HG03565 (cell line): Measurements from ENCODE around the gene PLEKHO1.
"Not testable (repeated sequence)": the region's sequence is repeated elsewhere in the genome, so short reads cannot be mapped to it uniquely, and the experiment has no call there.

Experiments
- ATAC-seq: cut with Tn5 transposase; IDR thresholded peaks from one replicate; pipeline ENCODE4 v1.9.1; 2021; ENCODE audit warnings: mild to moderate bottlenecking, moderate library complexity; ENCODE audit not compliant: unreplicated experiment

PLEKHO1 gene

GRCh38 chr1:150149271-150150132 is at the start of gene PLEKHO1:
TSS of gene PLEKHO1 (plus strand) at chr1:150149916. CDS start at chr1:150150258, 342 bp downstream.
- ATAC-seq, result no peak

- ATAC-seq, result no peak
Observed at GRCh38 chr1:150102986-150103385, 46.7 kb upstream of the PLEKHO1 start.

DNA sequence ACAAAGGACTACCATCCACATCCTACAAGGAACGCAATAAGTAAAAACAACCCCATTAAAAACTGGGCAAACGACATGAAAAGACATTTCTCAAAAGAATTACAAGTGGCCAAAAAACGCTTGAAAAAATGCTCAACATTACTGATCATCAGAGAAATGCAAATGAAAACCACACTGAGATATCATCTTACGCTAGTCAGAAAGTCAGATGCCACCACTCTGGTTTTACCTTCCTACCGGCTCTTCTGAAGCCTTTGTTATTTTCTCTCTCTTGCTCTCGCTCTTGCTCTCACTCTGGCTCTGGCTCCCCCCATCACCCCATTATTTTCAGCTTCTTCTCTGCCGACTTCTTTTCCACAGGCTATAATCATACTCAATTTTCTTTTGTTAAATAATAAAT is 43.4 kb upstream of the PLEKHO1 start:
- no peak for ATAC-seq

- no peak for ATAC-seq
Observed at GRCh38 chr1:150109586-150109985, 40.1 kb upstream of the PLEKHO1 start.

GRCh38 chr1:150110116-150110515 is 39.6 kb upstream of the PLEKHO1 start:
- no peak for ATAC-seq

DNA sequence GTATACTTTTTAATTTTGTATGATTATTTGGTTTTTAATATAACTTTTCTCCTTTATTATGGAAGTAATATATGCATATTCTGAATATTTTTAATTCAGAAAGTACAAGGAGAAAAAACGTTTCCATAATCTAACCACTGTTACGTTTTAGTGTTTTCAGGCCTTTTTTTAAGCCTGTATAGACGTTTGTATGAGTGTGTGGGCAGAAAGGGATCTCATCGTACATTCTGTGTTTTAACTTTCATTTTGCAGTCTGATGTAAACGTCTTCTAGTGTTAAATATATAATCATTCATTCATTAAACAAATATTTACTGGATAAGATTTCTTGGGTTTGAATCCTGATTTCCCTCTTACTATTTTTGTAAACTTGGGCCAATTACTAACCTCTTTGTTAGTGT is 38.0 kb upstream of the PLEKHO1 start:
- no peak for ATAC-seq

GRCh38 chr1:150115121-150115520 is 34.6 kb upstream of the PLEKHO1 start:
- no peak for ATAC-seq

DNA sequence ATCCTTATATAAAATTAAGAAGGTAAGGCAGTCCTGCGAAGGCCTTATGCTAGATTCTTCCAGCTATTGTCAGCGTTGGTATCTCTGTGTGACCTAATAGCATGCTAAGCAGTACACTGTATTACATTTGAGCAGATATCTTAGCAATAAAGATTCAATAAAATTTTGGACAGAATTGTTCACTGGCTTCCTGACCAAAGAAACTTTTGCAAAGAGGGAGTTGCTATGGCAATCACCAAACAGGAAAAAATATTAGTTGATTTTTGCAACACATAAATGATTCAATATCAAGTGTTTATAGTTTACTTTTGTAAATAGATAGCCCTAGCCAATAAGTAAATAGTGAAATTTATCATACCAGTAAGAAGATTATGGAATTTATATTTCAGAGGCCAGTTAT is 31.0 kb upstream of the PLEKHO1 start:
- ATAC-seq, result no peak

- no peak for ATAC-seq
Observed at GRCh38 chr1:150121236-150121862, 28.4 kb upstream of the PLEKHO1 start.

DNA sequence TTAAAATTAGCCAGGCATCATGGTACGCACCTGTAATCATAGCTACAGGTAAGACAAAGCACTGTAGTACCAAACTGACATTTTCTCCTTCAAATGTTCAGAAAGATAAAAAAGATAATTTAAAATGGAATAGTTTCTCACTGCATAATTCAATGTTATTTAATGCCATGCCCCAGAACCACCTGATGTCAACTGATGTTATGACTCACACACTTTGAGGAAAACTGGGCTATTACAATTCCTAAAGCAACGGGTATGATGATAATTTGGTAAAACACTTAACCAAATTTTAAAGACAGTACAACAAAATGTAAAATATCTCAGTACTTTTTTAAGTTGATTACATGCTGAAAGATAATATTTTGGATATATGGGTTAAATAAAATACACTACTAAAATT is 22.9 kb upstream of the PLEKHO1 start:
- no peak for ATAC-seq

DNA sequence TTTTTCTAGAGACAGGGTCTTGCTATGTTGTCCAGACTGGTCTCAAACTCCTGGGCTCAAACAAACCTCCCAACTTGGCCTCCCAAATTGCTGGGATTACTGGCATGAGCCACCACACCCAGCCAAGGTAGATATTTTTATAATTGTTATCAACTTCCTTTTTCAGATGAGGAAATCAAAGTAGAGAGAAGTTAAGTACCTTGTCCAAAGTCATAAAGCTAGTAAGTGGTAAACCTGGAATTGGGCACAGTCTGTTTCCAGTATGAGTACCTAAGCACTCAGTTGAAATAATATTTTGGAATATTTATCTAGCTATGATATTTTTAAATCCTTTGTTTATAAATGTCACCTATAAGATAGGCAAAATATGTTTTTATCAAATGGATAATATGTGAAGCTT is 22.3 kb upstream of the PLEKHO1 start:
- no peak for ATAC-seq

DNA sequence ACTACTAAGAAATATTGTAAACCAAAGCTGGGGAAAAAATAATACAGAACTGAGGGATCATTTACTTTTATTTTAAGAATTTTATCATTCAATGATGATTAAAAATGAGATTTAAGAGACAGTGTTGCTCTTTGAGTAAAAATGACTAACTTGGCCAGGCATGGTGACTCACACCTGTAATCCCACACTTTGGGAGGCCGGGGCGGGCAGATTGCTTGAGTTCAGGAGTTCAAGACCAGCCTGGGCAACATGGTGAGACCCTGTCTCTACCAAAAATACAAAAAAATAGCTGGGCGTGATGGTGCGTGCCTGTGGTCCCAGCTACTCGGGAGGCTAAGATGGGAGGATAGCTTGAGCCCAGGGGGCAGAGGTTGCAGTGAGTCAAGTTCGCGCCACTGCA is 21.8 kb upstream of the PLEKHO1 start:
- ATAC-seq, result no peak

GRCh38 chr1:150132372-150132771 is 17.3 kb upstream of the PLEKHO1 start:
- no peak for ATAC-seq

DNA sequence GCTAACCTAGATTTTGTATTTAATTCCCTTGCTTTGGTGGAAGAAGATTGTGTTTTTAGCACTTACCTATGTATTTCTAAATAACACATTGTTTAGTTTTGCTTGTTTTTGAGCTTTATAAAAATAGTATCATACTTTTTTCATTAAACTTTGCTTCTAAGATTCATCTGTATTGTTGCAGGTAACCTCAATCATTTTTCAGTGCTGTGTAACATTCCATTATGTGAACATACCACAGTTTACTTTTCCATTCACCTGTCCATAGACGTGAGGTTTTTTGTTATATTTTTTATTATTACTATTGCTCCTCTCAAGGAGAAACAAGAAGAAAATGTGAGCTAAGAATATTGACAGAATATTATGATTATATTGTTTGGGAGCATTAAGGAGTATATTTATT is 15.2 kb upstream of the PLEKHO1 start:
- no peak for ATAC-seq

DNA sequence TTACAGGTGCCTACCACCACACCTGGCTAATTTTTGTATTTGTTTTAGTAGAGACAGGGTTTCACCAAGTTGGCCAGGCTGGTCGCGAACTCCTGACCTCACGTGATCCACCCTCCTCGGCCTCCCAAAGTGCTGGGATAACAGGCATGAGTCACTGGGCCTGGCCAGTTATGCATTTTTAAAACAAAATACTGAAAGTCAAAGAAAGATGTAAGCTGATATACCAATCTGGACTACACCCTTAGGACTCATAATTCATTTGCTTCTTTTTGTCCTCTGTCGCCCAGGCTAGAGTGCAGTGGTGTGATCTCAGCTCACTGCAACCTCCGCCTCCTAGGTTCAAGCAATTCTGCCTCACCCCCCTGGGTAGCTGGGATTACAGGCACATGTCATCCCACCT is 14.3 kb upstream of the PLEKHO1 start:
- ATAC-seq, result not testable (repeated sequence)

GRCh38 chr1:150138044-150138443 is 11.7 kb upstream of the PLEKHO1 start:
- no peak for ATAC-seq

- ATAC-seq, result no peak
Observed at GRCh38 chr1:150141452-150141851, 8.3 kb upstream of the PLEKHO1 start.

DNA sequence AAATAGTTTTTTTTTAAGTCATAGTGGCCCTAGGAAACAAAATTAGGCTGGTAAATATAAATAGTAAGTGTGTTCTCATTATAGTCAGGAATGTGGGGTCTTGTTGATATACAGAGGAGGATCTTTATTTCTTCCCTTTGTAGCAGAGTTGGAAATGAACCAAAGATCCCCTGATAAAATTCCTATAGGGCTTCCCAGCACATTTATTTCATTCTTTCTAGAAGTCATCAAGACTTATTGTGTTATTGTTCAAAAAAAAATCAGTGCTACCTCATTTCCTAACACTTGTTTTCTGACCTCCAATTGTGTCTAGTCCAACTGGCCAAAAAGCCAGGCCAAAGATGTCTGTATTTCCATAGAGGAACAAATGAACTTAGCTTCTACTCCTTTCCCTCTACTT is 7.6 kb upstream of the PLEKHO1 start:
- ATAC-seq, result no peak

DNA sequence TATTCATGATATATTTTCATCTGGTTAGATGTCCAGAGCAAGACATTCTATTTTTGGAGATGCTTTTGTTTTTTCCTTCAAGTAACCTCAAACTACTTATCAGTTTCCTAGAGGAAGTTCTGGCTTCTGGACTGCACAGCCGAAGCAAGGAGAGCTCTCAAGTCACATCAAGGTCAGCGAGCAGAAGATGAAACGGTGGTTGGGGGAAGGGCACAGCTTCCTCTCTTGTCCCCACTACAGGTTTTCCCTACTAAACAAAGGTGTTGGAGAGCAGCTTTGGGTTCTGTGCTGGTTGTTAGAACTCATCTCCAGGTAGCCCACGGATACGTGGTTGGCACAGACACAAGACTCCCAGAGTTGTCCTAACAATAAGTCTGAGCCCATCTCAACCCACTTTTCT is 5.1 kb upstream of the PLEKHO1 start:
- ATAC-seq, result no peak

- ATAC-seq, result not testable (repeated sequence)
Observed at GRCh38 chr1:150146016-150146415, 3.7 kb upstream of the PLEKHO1 start.

- ATAC-seq, result no peak
Observed at GRCh38 chr1:150146849-150147542, 2.7 kb upstream of the PLEKHO1 start.

DNA sequence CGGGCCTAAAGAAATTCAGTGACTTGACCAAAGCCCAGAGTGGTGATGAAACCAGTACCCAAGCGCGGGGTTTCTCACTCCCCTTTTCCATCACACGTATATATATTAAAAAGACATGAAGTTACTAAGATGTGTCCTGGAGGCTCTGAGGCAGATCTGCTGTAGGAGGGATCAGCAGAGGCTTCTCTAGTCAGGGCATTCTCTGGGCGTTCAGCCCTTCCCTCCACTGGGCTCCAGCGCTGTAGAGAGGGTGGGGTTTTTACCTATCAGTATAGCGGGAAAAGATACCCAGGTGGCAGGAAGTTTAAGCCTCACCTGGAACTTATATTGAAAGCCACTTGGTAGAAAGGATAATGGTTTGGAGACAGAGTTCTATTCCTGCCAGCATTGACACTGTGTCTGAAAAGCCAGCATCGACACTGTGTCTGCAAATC is 862 bp upstream of the PLEKHO1 start:
- ATAC-seq, result no peak
